Diencephalon (tissue), 1 donor: ENCODE data around the gene CENPQ. TPM values are rescaled to one million over a fixed set of nuclear protein-coding genes. Genes with fewer than 3 reads are reported as not detected.

Experiments used
- total RNA-seq: library from RNA; depleted of rRNA; stranded (reverse); fragments of >200 nt; gene quantifications from one replicate; pipeline ENCODE4 v1.2.3, GENCODE V29; 2014

Gene CENPQ, protein sequence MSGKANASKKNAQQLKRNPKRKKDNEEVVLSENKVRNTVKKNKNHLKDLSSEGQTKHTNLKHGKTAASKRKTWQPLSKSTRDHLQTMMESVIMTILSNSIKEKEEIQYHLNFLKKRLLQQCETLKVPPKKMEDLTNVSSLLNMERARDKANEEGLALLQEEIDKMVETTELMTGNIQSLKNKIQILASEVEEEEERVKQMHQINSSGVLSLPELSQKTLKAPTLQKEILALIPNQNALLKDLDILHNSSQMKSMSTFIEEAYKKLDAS
- 8.1 TPM for total RNA-seq

GRCh38 chr6:49462927-49463611 is at the start of gene CENPQ, which contains the start of gene MMUT:
TSS of gene CENPQ (plus strand) at chr6:49463370. CDS start at chr6:49470177, 6,807 bp downstream.
TSS of gene MMUT (minus strand) at chr6:49463253. CDS start at chr6:49459466, 3,787 bp downstream.

GRCh38 chr6:49499623-49500022 is 36.5 kb downstream of the CENPQ start, which contains the start of gene GLYATL3:
TSS of gene GLYATL3 (plus strand) at chr6:49499923. CDS start at chr6:49511991, 12,068 bp downstream.

Other genes starting within 250 kb of the CENPQ start
- gene MMUT, start 117 bp upstream of the CENPQ start, total RNA-seq = 32.8 TPM
- gene GLYATL3, start 36.6 kb downstream of the CENPQ start, total RNA-seq = not detected
- gene C6orf141, start 87.3 kb downstream of the CENPQ start, total RNA-seq = 1.6 TPM
- gene RHAG, start 173.5 kb downstream of the CENPQ start, total RNA-seq = 0.92 TPM